K562 (cell line): ENCODE measurements around the gene ORAI3. TPM values are rescaled to one million over a fixed set of nuclear protein-coding genes. Genes with fewer than 3 reads are reported as not detected.
A peak's percentile ranks its signal among the peaks of the same experiment; 100 is the strongest.

Source experiments
- CEBPB ChIP-seq: fragments of 450-650 bp; IDR thresholded peaks from 2 replicates; pipeline ENCODE4 v1.6.1; 2016; ENCODE audit warnings: missing genetic modification characterization, missing compliant biosample characterization
- polyA plus RNA-seq, 8 experiments: library from polyadenylated mRNA; depleted of rRNA in 4 of 8; stranded (reverse) in 5 of 8; unstranded in 3 of 8; fragments of >200 nt; fragmentation: Nextera tagmentation in 2 of 8; fragmentation: Illumina TruSeq in 1 of 8; extraction: Ambion mirVana in 2 of 8; extraction: Trizol in 1 of 8; gene quantifications; 2 replicates each; pipeline versions ENCODE4 v1.2.1 to v1.2.3, GENCODE V29; 2011 to 2014; ENCODE audit warnings: inconsistent platforms in 1 of 8, missing spikeins in 1 of 8
- total RNA-seq, 7 experiments: library from RNA; depleted of rRNA in 6 of 7; stranded (reverse); fragments of >200 nt in 6 of 7; fragmentation: Illumina TruSeq in 2 of 7; extraction: Trizol in 2 of 7; gene quantifications; 2 replicates each; pipeline versions ENCODE4 v1.2.1 to v1.2.3, GENCODE V29; 2011 to 2021; ENCODE audit warnings: low replicate concordance in 1 of 7
- TF ChIP-seq, protein P1 (sequence below): IDR thresholded peaks from 2 replicates; pipeline ENCODE4 v1.6.1; 2011; ENCODE audit warnings: borderline replicate concordance, low read depth, mild to moderate bottlenecking, moderate library complexity, low read length; ENCODE audit not compliant: insufficient read depth, poor library complexity, severe bottlenecking
- TF ChIP-seq, protein P2 (sequence below): fragments of 450-650 bp; IDR thresholded peaks from 2 replicates; pipeline ENCODE4 v1.7.1; 2018; ENCODE audit warnings: mild to moderate bottlenecking, low read depth; ENCODE audit not compliant: partially characterized antibody

ORAI3 gene
- total and polyA plus RNA-seq, 9 of the 15 experiments (the other 6 are each of a cell fraction or from before 2014, with no cell fraction given) = 4.9 to 23.3 (median 14.1) TPM

DNA sequence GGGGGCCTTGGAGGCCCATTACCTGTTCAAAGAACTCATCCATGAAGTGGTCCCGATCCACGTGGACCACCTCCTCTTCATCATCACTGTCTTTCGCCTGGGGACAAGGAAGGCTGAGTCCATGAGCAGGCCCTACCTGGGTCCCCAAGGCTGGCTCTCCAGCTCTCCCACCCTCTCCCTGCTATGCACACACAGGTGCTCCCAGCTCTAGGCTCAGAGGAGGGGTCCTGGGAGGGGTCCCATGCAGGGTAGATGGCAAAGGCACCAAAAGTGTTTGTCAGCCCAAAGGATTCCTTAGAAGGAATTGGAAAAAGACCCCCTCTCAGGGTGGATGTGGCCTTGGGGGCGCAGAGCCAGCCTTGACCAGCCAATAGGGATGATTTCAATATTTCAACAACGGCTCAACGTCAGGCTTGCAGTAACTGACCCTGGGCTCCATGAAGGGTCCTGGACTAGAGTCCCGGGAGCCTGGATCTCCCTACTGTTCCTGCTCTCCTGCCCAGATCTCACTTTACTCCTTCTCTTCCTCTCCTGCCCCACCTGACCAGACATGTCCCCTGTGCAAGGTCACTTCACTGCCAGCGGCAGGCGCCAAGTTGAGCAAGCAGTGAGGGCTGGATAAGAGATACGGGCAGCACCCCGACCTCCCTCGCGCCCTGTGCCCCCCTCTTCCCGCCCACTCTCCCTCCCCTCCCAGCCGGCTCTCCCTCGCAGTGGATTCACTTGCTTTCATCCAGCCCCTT lies 52.8 kb downstream of the ORAI3 start (continued):
- TF ChIP-seq, protein P1, sequence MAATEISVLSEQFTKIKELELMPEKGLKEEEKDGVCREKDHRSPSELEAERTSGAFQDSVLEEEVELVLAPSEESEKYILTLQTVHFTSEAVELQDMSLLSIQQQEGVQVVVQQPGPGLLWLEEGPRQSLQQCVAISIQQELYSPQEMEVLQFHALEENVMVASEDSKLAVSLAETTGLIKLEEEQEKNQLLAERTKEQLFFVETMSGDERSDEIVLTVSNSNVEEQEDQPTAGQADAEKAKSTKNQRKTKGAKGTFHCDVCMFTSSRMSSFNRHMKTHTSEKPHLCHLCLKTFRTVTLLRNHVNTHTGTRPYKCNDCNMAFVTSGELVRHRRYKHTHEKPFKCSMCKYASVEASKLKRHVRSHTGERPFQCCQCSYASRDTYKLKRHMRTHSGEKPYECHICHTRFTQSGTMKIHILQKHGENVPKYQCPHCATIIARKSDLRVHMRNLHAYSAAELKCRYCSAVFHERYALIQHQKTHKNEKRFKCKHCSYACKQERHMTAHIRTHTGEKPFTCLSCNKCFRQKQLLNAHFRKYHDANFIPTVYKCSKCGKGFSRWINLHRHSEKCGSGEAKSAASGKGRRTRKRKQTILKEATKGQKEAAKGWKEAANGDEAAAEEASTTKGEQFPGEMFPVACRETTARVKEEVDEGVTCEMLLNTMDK = no peak
- TF ChIP-seq, protein P2, sequence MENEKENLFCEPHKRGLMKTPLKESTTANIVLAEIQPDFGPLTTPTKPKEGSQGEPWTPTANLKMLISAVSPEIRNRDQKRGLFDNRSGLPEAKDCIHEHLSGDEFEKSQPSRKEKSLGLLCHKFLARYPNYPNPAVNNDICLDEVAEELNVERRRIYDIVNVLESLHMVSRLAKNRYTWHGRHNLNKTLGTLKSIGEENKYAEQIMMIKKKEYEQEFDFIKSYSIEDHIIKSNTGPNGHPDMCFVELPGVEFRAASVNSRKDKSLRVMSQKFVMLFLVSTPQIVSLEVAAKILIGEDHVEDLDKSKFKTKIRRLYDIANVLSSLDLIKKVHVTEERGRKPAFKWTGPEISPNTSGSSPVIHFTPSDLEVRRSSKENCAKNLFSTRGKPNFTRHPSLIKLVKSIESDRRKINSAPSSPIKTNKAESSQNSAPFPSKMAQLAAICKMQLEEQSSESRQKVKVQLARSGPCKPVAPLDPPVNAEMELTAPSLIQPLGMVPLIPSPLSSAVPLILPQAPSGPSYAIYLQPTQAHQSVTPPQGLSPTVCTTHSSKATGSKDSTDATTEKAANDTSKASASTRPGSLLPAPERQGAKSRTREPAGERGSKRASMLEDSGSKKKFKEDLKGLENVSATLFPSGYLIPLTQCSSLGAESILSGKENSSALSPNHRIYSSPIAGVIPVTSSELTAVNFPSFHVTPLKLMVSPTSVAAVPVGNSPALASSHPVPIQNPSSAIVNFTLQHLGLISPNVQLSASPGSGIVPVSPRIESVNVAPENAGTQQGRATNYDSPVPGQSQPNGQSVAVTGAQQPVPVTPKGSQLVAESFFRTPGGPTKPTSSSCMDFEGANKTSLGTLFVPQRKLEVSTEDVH = no peak
- TF ChIP-seq CEBPB (tag) = peak; percentile 35; the same call in 1 of the 2 replicates
